IMR-90 (cell line): ENCODE results near the gene DTX3. TPM values are rescaled to one million over a fixed set of nuclear protein-coding genes. Genes with fewer than 3 reads are reported as not detected.

ENCODE experiments used
- ATAC-seq: fragments of 200-7000 bp; cut with Tn5 transposase; 2 replicates; pipeline ENCODE4 v1.9.1; 2020; ENCODE audit warnings: low read depth, mild to moderate bottlenecking, moderate library complexity
- BruUV-seq: library from RNA; stranded (reverse); fragments of 400-500 nt; replicated peaks from 2 replicates; lab custom pipeline; 2021; lab: Mats Ljungman, UMichigan
- CTCF ChIA-PET: fragments of 300-600 bp; formaldehyde crosslinking; extraction: SDS; loops from one replicate; lab custom pipeline; 2021; ENCODE audit warnings: antibody characterized with exemption; lab: Yijun Ruan, JAX
- POLR2A ChIA-PET: fragments of 300-600 bp; sonication (Branson Sonifier 250); formaldehyde crosslinking; loops from one replicate; lab custom pipeline; 2022; ENCODE audit warnings: antibody characterized with exemption; ENCODE audit not compliant: unreplicated experiment; lab: Charles Lee
- DNase-seq: peaks from one replicate; pipeline ENCODE4 v3.0.0; 2013
- H2AFZ ChIP-seq: replicated peaks from 2 replicates; pipeline ENCODE3; 2013; ENCODE audit warnings: low read length, mild to moderate bottlenecking; ENCODE audit not compliant: poor library complexity
- H2AK5ac ChIP-seq: 2 replicates; pipeline ENCODE4 v1.6.1; 2013; ENCODE audit warnings: low read depth, low read length, inconsistent platforms
- H2AK9ac ChIP-seq: replicated peaks from 2 replicates; pipeline ENCODE3; 2013; ENCODE audit warnings: mild to moderate bottlenecking, low read depth, low read length, moderate library complexity; ENCODE audit not compliant: poor library complexity
- H2BK120ac ChIP-seq: 2 replicates; pipeline ENCODE4 v1.6.1; 2013; ENCODE audit warnings: low read depth, low read length, inconsistent platforms
- H2BK15ac ChIP-seq: 3 replicates; pipeline ENCODE4 v1.6.1; 2013; ENCODE audit warnings: low read depth, low read length, inconsistent platforms
- H2BK20ac ChIP-seq: 2 replicates; pipeline ENCODE4 v1.6.1; 2013; ENCODE audit warnings: low read depth, mild to moderate bottlenecking, inconsistent platforms, low read length, moderate library complexity
- H2BK5ac ChIP-seq: 2 replicates; pipeline ENCODE4 v1.6.1; 2013; ENCODE audit warnings: mild to moderate bottlenecking, low read depth, low read length, inconsistent platforms; ENCODE audit not compliant: poor library complexity, severe bottlenecking
- H3K14ac ChIP-seq: replicated peaks from 2 replicates; pipeline ENCODE4 v1.6.1; 2013; ENCODE audit warnings: low read depth, low read length, inconsistent platforms
- H3K18ac ChIP-seq: 2 replicates; pipeline ENCODE4 v1.6.1; 2013; ENCODE audit warnings: low read depth, low read length, control low read depth
- H3K23ac ChIP-seq: 2 replicates; pipeline ENCODE4 v1.6.1; 2013; ENCODE audit warnings: low read depth, low read length, inconsistent platforms
- H3K27ac ChIP-seq: 2 replicates; pipeline ENCODE4 v1.5.1; 2013; ENCODE audit warnings: mild to moderate bottlenecking, control low read depth, low read length; ENCODE audit not compliant: insufficient read depth
- H3K27me3 ChIP-seq: 2 replicates; pipeline ENCODE4 v1.6.1; 2013; ENCODE audit warnings: low read length; ENCODE audit not compliant: control insufficient read depth, insufficient read depth
- H3K36me3 ChIP-seq: 2 replicates; pipeline ENCODE4 v1.6.1; 2013; ENCODE audit warnings: low read length, mixed read lengths; ENCODE audit not compliant: control insufficient read depth, insufficient read depth
- H3K4ac ChIP-seq: 2 replicates; pipeline ENCODE4 v1.6.1; 2013; ENCODE audit warnings: low read depth, low read length, inconsistent platforms
- H3K4me1 ChIP-seq: 2 replicates; pipeline ENCODE4 v1.6.1; 2013; ENCODE audit warnings: low read length, mixed read lengths; ENCODE audit not compliant: control insufficient read depth, insufficient read depth
- H3K4me2 ChIP-seq: 2 replicates; pipeline ENCODE4 v1.6.1; 2013; ENCODE audit warnings: low read depth, mild to moderate bottlenecking, control low read depth, low read length, moderate library complexity
- H3K4me3 ChIP-seq: 2 replicates; pipeline ENCODE4 v1.5.1; 2013; ENCODE audit warnings: low read depth, mild to moderate bottlenecking, control low read depth, low read length, moderate library complexity; ENCODE audit not compliant: insufficient read depth
- H3K56ac ChIP-seq: 2 replicates; pipeline ENCODE4 v1.6.1; 2013; ENCODE audit warnings: low read length, inconsistent platforms; ENCODE audit not compliant: insufficient read depth; ENCODE audit errors: extremely low read depth
- H3K79me1 ChIP-seq, 2 experiments: 2 replicates each; pipeline ENCODE4 v1.6.1; 2013; ENCODE audit warnings: low read length in 2 of 2, inconsistent platforms in 1 of 2, low read depth in 1 of 2
- H3K9ac ChIP-seq: 2 replicates; pipeline ENCODE4 v1.6.1; 2013; ENCODE audit warnings: low read depth, low read length, control low read depth
- H3K9me1 ChIP-seq: 2 replicates; pipeline ENCODE4 v1.6.1; 2013; ENCODE audit warnings: low read length, inconsistent platforms; ENCODE audit not compliant: insufficient read depth
- H3K9me3 ChIP-seq: 2 replicates; pipeline ENCODE4 v1.6.1; 2013; ENCODE audit warnings: low read length; ENCODE audit not compliant: control insufficient read depth, insufficient read depth
- H4K20me1 ChIP-seq: 2 replicates; pipeline ENCODE4 v1.6.1; 2013; ENCODE audit warnings: low read length, inconsistent platforms; ENCODE audit not compliant: insufficient read depth
- H4K5ac ChIP-seq: 2 replicates; pipeline ENCODE4 v1.6.1; 2013; ENCODE audit warnings: mild to moderate bottlenecking, low read depth, low read length, control low read depth
- H4K8ac ChIP-seq, 2 experiments: 2 replicates each; pipeline ENCODE4 v1.6.1; 2013; ENCODE audit warnings: low read depth in 2 of 2, low read length in 2 of 2, control low read depth in 1 of 2, inconsistent platforms in 1 of 2
- H4K91ac ChIP-seq: 2 replicates; pipeline ENCODE4 v1.6.1; 2013; ENCODE audit warnings: low read depth, low read length, inconsistent platforms; ENCODE audit not compliant: insufficient read depth
- MAFK ChIP-seq: IDR thresholded peaks from 2 replicates; pipeline ENCODE4 v1.6.1; 2012; ENCODE audit warnings: low read depth, low read length, improper control_type of control experiment
- NFE2L2 ChIP-seq: fragments of 150-350 bp; IDR thresholded peaks from 2 replicates; pipeline ENCODE4 v1.6.1; 2016; ENCODE audit warnings: low read depth, mild to moderate bottlenecking, low read length
- RAD21 ChIP-seq: IDR thresholded peaks from 2 replicates; pipeline ENCODE4 v1.6.1; 2012; ENCODE audit warnings: low read length, improper control_type of control experiment
- RCOR1 ChIP-seq: IDR thresholded peaks from 2 replicates; pipeline ENCODE4 v1.6.1; 2012; ENCODE audit warnings: mild to moderate bottlenecking, low read length, improper control_type of control experiment; ENCODE audit not compliant: insufficient replicate concordance
- WGBS, 2 experiments: methylation state at CpG; one replicate each; pipeline versions ENCODE4 v1.1.5 to v1.1.7; 2013; ENCODE audit warnings: missing lambda C conversion rate in 2 of 2; ENCODE audit not compliant: insufficient read length in 1 of 2; ENCODE audit errors: extremely low coverage in 2 of 2; 5-methylcytosine and 5-hydroxymethylcytosine counted together
- dilution Hi-C: fragments of 300-500 bp; cut with HindIII; formaldehyde crosslinking; loops from one replicate; pipeline ENCODE4 v1.14.3; 2018; ENCODE audit warnings: low sequenced_read_pairs; ENCODE audit not compliant: unreplicated experiment
- in situ Hi-C: fragments of 300-500 bp; cut with MboI; formaldehyde crosslinking; loops from 3 replicates; pipeline ENCODE4 v1.14.3; 2019; ENCODE audit warnings: low sequenced_read_pairs, inconsistent platforms, mixed read lengths
- intact Hi-C: fragments of 100-400 bp; cut with micrococcal nuclease; formaldehyde crosslinking; loops from 2 replicates; pipeline ENCODE4 v1.10.0; 2022
- polyA plus RNA-seq, 3 experiments: library from polyadenylated mRNA; depleted of rRNA; stranded (reverse); fragments of >200 nt; gene quantifications; 2 replicates each; pipeline ENCODE4 v1.2.3, GENCODE V29; 2012; ENCODE audit warnings: low replicate concordance in 1 of 3
- total RNA-seq: library from RNA; depleted of rRNA; stranded (reverse); fragments of >200 nt; gene quantifications from 2 replicates; pipeline ENCODE4 v1.2.3, GENCODE V29; 2012
- TF ChIP-seq, protein P1 (sequence below): conservative IDR thresholded peaks from 2 replicates; pipeline ENCODE4 v1.5.1; 2012; ENCODE audit warnings: mild to moderate bottlenecking, low read depth, low read length, improper control_type of control experiment

The DTX3 gene
- total and polyA plus RNA-seq, 2 of the 4 experiments (the other 2 are of a cell fraction), result 2.9 to 14.6 TPM

DNA sequence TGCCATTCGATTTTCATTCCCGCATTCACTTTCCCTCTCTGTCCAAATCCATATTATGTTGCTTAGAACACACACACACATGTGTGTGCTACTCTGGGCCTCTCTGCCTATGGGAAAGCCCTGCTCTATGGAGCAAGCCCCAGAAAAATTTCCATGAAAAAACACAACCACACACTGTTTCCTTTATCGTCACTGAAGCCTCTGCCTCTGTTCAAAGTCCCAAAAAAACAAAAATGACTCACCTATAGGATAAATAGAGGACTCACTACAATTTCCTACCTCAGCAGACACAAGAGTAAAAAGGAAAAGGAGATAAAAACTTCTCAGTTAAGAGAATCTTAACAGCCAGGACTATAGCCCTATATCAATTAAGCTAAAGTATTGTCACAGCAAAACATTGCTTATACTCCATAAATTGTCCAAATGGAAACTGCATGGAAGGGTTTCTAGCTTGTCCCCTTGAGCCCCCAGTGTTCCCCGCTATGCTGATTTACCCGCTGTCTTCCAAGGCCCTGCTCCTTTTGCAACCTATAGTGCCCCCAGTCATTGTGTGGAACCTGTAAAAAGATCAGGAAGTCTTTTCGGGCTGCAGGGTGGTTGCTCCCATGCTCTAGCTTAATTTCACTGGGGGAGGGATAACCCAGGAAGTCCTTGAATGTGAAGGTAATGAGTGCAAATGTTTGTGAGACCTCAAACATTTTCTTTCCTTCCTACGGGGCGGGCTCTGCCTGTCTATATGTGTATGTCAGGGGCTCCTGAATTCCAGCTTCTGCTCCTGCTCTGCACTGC, 24.8 kb upstream of the DTX3 start (continued):
- TF ChIP-seq, protein P1, sequence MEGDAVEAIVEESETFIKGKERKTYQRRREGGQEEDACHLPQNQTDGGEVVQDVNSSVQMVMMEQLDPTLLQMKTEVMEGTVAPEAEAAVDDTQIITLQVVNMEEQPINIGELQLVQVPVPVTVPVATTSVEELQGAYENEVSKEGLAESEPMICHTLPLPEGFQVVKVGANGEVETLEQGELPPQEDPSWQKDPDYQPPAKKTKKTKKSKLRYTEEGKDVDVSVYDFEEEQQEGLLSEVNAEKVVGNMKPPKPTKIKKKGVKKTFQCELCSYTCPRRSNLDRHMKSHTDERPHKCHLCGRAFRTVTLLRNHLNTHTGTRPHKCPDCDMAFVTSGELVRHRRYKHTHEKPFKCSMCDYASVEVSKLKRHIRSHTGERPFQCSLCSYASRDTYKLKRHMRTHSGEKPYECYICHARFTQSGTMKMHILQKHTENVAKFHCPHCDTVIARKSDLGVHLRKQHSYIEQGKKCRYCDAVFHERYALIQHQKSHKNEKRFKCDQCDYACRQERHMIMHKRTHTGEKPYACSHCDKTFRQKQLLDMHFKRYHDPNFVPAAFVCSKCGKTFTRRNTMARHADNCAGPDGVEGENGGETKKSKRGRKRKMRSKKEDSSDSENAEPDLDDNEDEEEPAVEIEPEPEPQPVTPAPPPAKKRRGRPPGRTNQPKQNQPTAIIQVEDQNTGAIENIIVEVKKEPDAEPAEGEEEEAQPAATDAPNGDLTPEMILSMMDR, result no peak

DNA sequence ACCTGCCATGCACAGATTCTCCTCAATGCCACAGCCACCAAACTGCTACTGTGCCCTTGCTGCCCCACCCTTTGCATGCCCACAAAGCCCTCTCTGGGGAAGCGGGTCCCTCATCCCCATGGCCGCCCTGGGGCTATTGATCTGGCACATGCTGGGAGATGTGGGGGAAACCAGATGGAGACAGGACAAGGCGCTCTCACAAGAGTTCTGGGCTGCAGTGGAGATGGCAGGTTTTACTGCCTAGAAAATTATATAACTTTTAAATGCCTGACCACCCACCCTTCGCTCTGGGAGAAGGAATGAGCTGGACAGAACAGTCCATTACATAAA, 24.2 kb upstream of the DTX3 start:
- intact Hi-C loops, result loop anchor here (5.0 kb wide), 1 partner anchor 157 kb away; the partner anchor contains the start of gene AGAP2
- POLR2A ChIA-PET, result no interaction called here
- CTCF ChIA-PET, result no interaction called here

More for the DNA sequence above, 24.2 kb upstream of the DTX3 start:
- TF ChIP-seq RCOR1, result no peak
- no peak for TF ChIP-seq NFE2L2
- TF ChIP-seq, protein P1, result no peak
- no peak for TF ChIP-seq RAD21
- TF ChIP-seq MAFK, result no peak
- Histone ChIP-seq H3K4ac (no peak overlapping the region), H3K23ac (no peak overlapping the region), H3K4me2 (no peak overlapping the region), H3K4me3 (no peak overlapping the region), H3K27ac (no peak overlapping the region), H2BK120ac (no peak overlapping the region), H3K9me3 (no peaks in the 10 kb centered on the region), H4K91ac (no peak overlapping the region), H3K18ac (no peak overlapping the region), H3K14ac (no peak overlapping the region), H3K9me1 (no peaks in the 10 kb centered on the region), H2AK9ac (no peak overlapping the region), H2BK15ac (no peak overlapping the region), H3K27me3 (peaks cover 30% of the 10 kb centered on the region), H3K36me3 (no peaks in the 10 kb centered on the region), H2AK5ac (no peak overlapping the region), H3K9ac (no peak overlapping the region), H4K8ac (no peak overlapping the region), H3K56ac (no peak overlapping the region), H4K20me1 (no peaks in the 10 kb centered on the region), H2BK5ac (no peak overlapping the region), H2BK20ac (no peak overlapping the region), H4K5ac (no peak overlapping the region), H3K4me1 (no peaks in the 10 kb centered on the region), H3K79me1 (no peaks in the 10 kb centered on the region), H2AFZ (no peak overlapping the region)
- no peak for DNase-seq
- no CpG with 5 or more reads among the region's 4 CpGs for WGBS, 2 experiments
- dilution Hi-C loops, result no loop called here
- BruUV-seq, result no TSS peak
- in situ Hi-C loops, result loop anchor here (5.0 to 10.0 kb wide), 2 partner anchors 42 to 154 kb away; partner anchors contain the start of gene AGAP2
- no peak for ATAC-seq
